ENCODE data around the gene FXYD5. TPM values are rescaled to one million over a fixed set of nuclear protein-coding genes. Genes with fewer than 3 reads are reported as not detected.

Gene FXYD5
- polyA plus RNA-seq, 1 donor from 2014 or later: not detected

GRCh38 chr19:35134601-35135242, 19.8 kb upstream of the FXYD5 start, which contains the start of gene LGI4:
LGI4 (minus strand) TSS chr19:35135059; CDS start chr19:35134680, 379 bp downstream.
- Histone ChIP-seq H2AFZ (ENCODE audit: low read depth, low read length) (no peak within 1 kb of the TSS), H3K9me2 (ENCODE audit: insufficient read depth, low read length) (no peaks in the 10 kb centered on the region), H3F3A (ENCODE audit: insufficient read depth, low read length, poor library complexity, severe bottlenecking) (no peaks in the 10 kb centered on the region), H3K27ac (ENCODE audit: low read length) (no peak within 1 kb of the TSS), H3K36me3 (ENCODE audit: insufficient read depth, low read length) (no peaks in the 10 kb centered on the region), H3K27me3 (ENCODE audit: insufficient read depth, low read depth, low read length) (no peaks in the 10 kb centered on the region), H3K9ac (ENCODE audit: low read length) (no peak within 1 kb of the TSS), H3K4me3 (ENCODE audit: low read length) (no peak within 1 kb of the TSS), H3K4me2 (ENCODE audit: low read length) (no peak within 1 kb of the TSS), H3K9me3 (ENCODE audit: low read length) (no peaks in the 10 kb centered on the region), H4K20me1 (ENCODE audit: insufficient read depth) (no peaks in the 10 kb centered on the region), H3K79me2 (replicated peaks; ENCODE audit: insufficient read depth, low read length) (no peaks in the 10 kb centered on the region)
- TF ChIP-seq EP300 (conservative IDR thresholded peaks at IDR 0.05; ENCODE audit: poor library complexity, severe bottlenecking) (no peak), TAF1 (IDR thresholded peaks at IDR 0.05; ENCODE audit: low read depth) (no peak), POLR2AphosphoS5 (IDR thresholded peaks at IDR 0.05) (no peak), CTCF (IDR thresholded peaks at IDR 0.05; ENCODE audit: poor library complexity, severe bottlenecking) (no peak), REST (IDR thresholded peaks at IDR 0.05; ENCODE audit: borderline replicate concordance) (no peak), RAD21 (conservative IDR thresholded peaks at IDR 0.05) (no peak), EZH2 (IDR thresholded peaks at IDR 0.05; ENCODE audit: borderline replicate concordance, insufficient read depth, low read length, poor library complexity, severe bottlenecking) (no peak), SMC3 (conservative IDR thresholded peaks at IDR 0.05; ENCODE audit: poor library complexity) (no peak), MXI1 (conservative IDR thresholded peaks at IDR 0.05; ENCODE audit: poor library complexity, severe bottlenecking) (no peak)

DNA sequence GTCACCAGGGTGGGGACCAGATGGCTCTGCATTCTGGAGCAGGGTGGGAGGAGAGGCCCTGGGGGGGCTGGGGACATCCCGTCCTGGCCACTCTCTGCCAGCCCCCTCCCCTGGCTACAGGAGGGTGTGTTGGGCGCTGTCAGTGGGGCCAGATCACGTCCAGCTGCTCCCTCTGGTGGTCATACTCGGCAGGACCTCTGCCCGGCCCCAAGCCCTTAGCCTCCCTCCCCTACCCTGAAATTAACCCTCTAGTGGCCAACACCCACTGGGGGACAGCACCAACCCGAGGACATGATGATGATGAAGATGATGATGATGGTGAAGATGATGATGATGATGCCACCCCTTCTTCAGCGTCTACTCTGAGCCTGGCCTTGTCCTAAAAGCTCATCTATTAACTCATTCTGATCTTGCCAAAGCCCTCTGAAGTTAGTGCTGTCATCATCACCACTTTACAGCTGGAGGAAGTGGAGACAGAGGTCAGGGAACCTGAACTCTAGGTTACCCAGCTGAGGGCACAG, 19.1 kb upstream of the FXYD5 start:
- Histone ChIP-seq H3K9me3 (ENCODE audit: low read length) (no peaks in the 10 kb centered on the region), H4K20me1 (ENCODE audit: insufficient read depth) (no peaks in the 10 kb centered on the region), H2AFZ (ENCODE audit: low read depth, low read length) (no peak overlapping the region), H3K9me2 (ENCODE audit: insufficient read depth, low read length) (no peaks in the 10 kb centered on the region), H3K27ac (ENCODE audit: low read length) (no peak overlapping the region), H3K79me2 (replicated peaks; ENCODE audit: insufficient read depth, low read length) (no peaks in the 10 kb centered on the region), H3K36me3 (ENCODE audit: insufficient read depth, low read length) (no peaks in the 10 kb centered on the region), H3K4me2 (ENCODE audit: low read length) (no peak overlapping the region), H3K27me3 (ENCODE audit: insufficient read depth, low read depth, low read length) (no peaks in the 10 kb centered on the region), H3F3A (ENCODE audit: insufficient read depth, low read length, poor library complexity, severe bottlenecking) (no peaks in the 10 kb centered on the region), H3K9ac (ENCODE audit: low read length) (no peak overlapping the region), H3K4me3 (ENCODE audit: low read length) (no peak overlapping the region)
- TF ChIP-seq SMC3 (conservative IDR thresholded peaks at IDR 0.05; ENCODE audit: poor library complexity) (peak; percentile 73), CTCF (IDR thresholded peaks at IDR 0.05; ENCODE audit: poor library complexity, severe bottlenecking) (peak; percentile 72), RAD21 (conservative IDR thresholded peaks at IDR 0.05) (peak; percentile 62), EP300 (conservative IDR thresholded peaks at IDR 0.05; ENCODE audit: poor library complexity, severe bottlenecking) (no peak), MXI1 (conservative IDR thresholded peaks at IDR 0.05; ENCODE audit: poor library complexity, severe bottlenecking) (no peak)
